Stimulated activated CD8-positive, alpha-beta memory T cell treated with anti-CD3 and anti-CD28 coated beads, Interleukin-2, amount 100 ng/mL, for 48 hours (primary cell): ENCODE measurements around the gene RIT2.

Experiments
- DNase-seq, 2 donors: peaks; one replicate each; pipeline ENCODE4 v3.0.0-alpha.2; 2020; ENCODE audit warnings: low read depth in 2 of 2

Gene RIT2

GRCh38 chr18:43115076-43115921, at the start of gene RIT2:
TSS of gene RIT2 (minus strand) at chr18:43115685.
- DNase-seq, result no peak

GRCh38 chr18:43161528-43161927, 46.0 kb upstream of the RIT2 start:
- DNase-seq, result no peak

DNA sequence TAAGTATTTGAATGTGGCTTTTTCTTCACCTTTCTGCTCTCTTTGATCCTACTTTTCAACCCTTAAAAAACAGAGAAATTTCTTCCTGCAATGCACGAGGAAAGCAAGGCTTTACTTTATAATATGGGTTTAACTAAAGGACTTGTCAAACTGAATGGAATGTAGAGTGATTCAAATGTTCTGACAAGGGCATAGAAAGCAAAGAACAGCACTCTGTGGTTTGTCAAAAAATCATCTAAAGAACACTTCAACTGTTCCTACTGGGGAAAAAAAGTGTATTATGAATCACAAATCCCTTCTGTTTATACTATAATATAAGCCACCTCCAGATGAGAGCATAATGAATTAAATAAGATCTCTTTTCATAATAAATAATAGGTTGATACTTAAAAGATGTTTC, 45.0 kb upstream of the RIT2 start:
- DNase-seq, result no peak

GRCh38 chr18:43159926-43160325, 44.4 kb upstream of the RIT2 start:
- no peak for DNase-seq

- no peak for DNase-seq
Observed at GRCh38 chr18:43159086-43159770, 43.7 kb upstream of the RIT2 start.

DNA sequence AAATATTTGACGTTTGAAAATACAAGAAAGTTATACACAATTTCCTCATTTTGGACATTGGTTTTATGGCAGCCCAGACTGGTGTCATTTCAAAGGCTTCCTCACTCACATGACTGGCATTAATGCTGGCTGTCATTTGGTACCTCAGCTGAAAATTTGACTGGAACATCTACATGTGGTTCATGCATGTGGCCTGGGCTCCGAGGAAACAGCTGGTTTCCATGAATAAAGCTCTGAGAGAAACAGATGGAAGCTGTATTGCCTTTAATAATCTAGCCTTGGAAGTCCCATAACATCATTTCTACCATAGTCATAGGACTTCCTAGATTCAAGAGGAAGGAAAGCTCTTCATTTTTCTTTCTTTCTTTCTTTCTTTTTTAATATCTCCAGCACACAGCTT, 42.9 kb upstream of the RIT2 start:
- no peak for DNase-seq

DNA sequence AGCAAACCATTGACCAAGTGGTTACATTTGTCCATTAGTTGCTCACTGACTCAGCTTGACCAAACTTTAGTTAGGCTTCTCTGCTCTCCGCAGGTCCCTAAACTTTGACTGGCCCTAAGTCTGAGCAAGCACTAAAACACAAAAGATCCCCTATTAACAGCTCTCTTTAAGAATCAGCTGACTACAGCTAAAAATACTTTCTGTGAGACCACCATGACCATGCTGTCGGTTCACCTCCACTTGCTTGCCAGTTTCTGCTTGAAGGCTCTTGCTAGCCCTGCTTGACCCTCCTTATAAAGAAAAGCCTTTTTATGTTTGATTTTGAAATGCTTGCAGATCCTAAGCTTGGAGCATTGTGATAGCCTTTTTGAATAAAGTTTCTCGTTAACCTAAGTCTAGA, 40.4 kb upstream of the RIT2 start:
- DNase-seq, result no peak

DNA sequence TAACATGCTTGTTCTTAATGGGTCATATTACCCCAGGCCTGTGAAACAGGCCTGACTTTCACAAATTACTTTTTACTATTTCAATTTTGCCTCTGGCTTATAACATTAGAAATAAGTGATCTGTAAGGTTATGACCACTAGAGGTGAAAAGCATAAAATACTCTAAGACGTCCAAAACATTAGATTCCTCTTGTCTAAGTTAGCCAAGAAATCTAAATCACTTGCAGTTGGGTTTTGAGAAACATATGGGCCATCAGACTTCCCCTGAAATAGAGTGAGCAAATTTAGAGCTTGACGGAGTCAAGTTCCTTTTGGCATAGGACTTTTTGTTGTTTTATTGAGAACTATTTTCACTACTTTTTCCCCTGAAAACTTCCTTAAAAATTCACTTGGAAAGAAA, 32.7 kb upstream of the RIT2 start:
- DNase-seq, result no peak

DNA sequence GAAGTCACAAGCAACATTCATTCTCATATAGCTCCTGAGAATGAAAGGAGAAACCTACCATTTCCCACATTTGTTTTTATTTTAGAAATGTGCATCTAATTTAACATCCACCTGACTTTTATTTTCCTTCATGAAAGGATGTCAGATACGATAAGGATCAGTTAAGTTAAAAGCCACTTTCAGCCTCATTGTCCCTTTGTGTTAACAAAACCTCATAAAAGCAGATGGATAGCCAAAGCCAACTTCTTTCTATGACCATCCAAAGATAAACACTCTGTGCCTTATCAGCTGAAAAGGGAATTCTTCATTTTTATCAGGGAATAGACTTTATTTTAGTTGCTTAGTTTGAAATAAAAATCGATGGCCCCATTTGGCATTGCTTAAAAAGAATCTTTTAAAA, 25.7 kb upstream of the RIT2 start:
- no peak for DNase-seq

GRCh38 chr18:43139288-43139946, 23.9 kb upstream of the RIT2 start:
- DNase-seq, result no peak

- no peak for DNase-seq
Observed at GRCh38 chr18:43134876-43135275, 19.4 kb upstream of the RIT2 start.

GRCh38 chr18:43130716-43131260, 15.3 kb upstream of the RIT2 start:
- no peak for DNase-seq

DNA sequence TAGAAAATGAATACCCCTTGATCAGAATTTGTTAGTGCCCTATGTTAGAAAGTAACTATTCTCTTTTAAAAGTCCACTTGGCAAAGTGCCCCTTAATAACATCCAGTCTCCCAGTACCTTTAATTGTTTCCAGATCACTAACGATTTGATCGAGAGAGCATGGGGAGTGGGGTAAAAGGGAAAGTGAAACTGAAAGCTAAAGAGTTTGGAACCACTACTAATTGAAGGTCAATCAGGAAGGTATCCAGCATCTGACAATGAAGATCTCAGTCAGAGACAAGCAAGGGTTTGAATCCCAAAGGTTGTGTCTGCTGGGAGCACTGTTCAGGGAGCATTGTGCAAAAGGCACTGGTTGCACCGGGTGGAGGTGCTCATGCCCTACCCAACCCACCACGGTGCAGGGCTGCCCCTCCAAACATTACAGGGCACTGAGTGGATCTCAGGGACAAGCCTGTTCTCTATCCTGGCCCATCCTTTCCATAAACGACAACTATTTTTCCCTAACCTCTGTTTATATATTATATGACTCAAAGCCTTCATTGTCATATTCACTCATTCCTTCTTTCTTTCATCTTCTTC, 14.6 kb upstream of the RIT2 start:
- DNase-seq, result no peak

GRCh38 chr18:43125471-43125870, 10.0 kb upstream of the RIT2 start:
- DNase-seq, result no peak

DNA sequence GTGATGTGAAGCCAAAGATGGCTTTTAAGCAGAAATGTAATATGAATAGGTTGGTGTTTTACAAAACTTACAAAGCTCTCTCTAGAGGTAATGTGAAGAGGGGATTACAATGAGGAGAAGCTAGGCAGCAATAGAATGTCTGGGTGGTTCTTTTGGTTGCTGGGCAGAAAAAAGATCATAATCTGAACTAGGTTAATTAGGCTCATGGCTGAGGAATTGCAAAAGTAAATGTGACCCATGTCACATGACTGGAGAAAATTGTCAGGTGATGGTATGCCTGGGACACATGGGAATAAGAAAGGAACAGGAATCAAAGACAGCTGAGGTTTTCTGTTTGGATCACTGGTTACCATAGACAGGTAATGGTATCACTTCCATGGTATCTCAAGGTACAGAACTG, 7.5 kb upstream of the RIT2 start:
- no peak for DNase-seq

DNA sequence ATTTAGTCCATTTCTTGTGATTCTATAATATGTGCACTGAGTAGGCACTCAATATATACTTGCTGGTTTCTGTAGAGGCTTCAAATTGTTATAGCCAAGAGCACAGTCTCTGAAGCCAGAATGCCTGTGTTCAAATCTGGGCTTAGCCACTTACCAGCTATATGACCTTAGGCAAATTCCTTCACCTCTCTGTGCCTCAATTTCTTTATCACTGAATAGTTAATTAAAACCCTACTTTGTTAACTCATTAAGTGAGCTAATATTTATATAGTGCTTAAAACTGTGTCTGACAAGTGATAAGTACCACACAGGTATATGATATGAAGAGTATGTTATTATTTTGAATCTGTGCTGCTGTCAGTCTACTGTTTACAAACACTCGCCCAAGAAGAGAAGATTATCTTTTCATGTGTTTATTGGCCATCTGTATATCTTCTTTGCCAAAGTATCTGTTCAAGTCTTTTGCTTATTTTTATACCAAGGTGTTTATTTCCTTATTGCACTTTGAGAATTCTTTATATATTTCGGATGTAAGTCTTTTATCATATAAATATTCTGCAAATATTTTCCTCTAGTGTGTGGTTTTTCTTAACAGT, 1.3 kb upstream of the RIT2 start:
- DNase-seq, result no peak

GRCh38 chr18:43113220-43113895, 2.1 kb downstream of the RIT2 start:
- DNase-seq, result no peak

- no peak for DNase-seq
Observed at GRCh38 chr18:43108882-43109281, 6.6 kb downstream of the RIT2 start.

DNA sequence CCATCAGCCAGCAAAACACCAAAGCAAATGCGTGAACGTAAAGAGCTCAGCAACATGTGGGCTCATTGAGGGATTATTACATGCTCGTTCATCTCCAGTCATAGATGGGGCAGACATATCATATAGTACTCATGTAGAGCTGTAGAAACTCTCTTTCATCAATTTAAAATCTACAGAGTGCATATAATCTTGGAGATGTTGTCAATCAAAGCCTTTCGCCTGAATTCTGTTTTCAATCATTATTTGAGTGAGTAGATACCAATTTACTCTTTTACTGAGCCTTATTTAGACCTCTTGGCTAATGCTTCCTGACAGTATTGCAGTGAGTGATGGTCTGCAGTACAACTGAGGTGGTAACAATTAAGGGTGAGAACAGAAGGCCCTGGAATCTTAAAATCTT, 7.0 kb downstream of the RIT2 start:
- no peak for DNase-seq

GRCh38 chr18:43093646-43094045, 21.8 kb downstream of the RIT2 start:
- no peak for DNase-seq

GRCh38 chr18:43092539-43092938, 22.9 kb downstream of the RIT2 start:
- DNase-seq, result no peak
